Loucy (cell line): ENCODE results near the gene SNX27.
A peak's percentile ranks its signal among the peaks of the same experiment; 100 is the strongest.

Source experiments
- H2AFZ ChIP-seq: fragments of 200-600 bp; sonication (generic); 2 replicates; pipeline ENCODE4 v1.6.0; 2016; ENCODE audit warnings: antibody characterized with exemption, mild to moderate bottlenecking, low read length, moderate library complexity
- H3F3A ChIP-seq: fragments of 200-600 bp; 2 replicates; pipeline ENCODE4 v1.6.0; 2016; ENCODE audit warnings: antibody characterized with exemption, low read depth, mild to moderate bottlenecking
- H3K27me3 ChIP-seq: fragments of 200-600 bp; sonication (generic); 2 replicates; pipeline ENCODE4 v1.6.1; 2014; ENCODE audit warnings: low read length, mild to moderate bottlenecking; ENCODE audit not compliant: insufficient read depth, poor library complexity, severe bottlenecking
- H3K36me3 ChIP-seq: fragments of 200-600 bp; sonication (generic); 2 replicates; pipeline ENCODE4 v1.6.1; 2016; ENCODE audit warnings: low read length; ENCODE audit not compliant: insufficient read depth
- H3K4me1 ChIP-seq: fragments of 200-600 bp; sonication (generic); 2 replicates; pipeline ENCODE4 v1.5.1; 2014; ENCODE audit warnings: low read length, mild to moderate bottlenecking; ENCODE audit not compliant: insufficient read depth, poor library complexity, severe bottlenecking
- H3K4me2 ChIP-seq: fragments of 200-600 bp; sonication (generic); 2 replicates; pipeline ENCODE4 v1.6.0; 2014; ENCODE audit warnings: antibody characterized with exemption, low read length, low read depth, mild to moderate bottlenecking; ENCODE audit not compliant: poor library complexity, severe bottlenecking
- H3K4me3 ChIP-seq: fragments of 200-600 bp; sonication (generic); 2 replicates; pipeline ENCODE4 v1.5.1; 2014; ENCODE audit warnings: low read length, mild to moderate bottlenecking, mixed read lengths; ENCODE audit not compliant: poor library complexity, severe bottlenecking
- H3K79me2 ChIP-seq: fragments of 200-600 bp; sonication (generic); 2 replicates; pipeline ENCODE4 v1.6.1; 2014; ENCODE audit warnings: low read length; ENCODE audit not compliant: insufficient read depth
- H3K9ac ChIP-seq: fragments of 200-600 bp; sonication (generic); 2 replicates; pipeline ENCODE4 v1.6.0; 2014; ENCODE audit warnings: mild to moderate bottlenecking, low read depth, low read length, moderate library complexity; ENCODE audit not compliant: poor library complexity, severe bottlenecking
- H3K9me2 ChIP-seq: fragments of 200-600 bp; sonication (generic); replicated peaks from 2 replicates; pipeline ENCODE4 v1.6.1; 2016; ENCODE audit warnings: low read depth, low read length, mixed read lengths
- H3K9me3 ChIP-seq: fragments of 200-600 bp; sonication (generic); 2 replicates; pipeline ENCODE4 v1.6.1; 2014; ENCODE audit warnings: mild to moderate bottlenecking, antibody characterized with exemption, low read length, low read depth; ENCODE audit not compliant: insufficient read depth
- H4K20me1 ChIP-seq: fragments of 200-600 bp; sonication (generic); 2 replicates; pipeline ENCODE4 v1.6.0; 2014; ENCODE audit warnings: antibody characterized with exemption, low read length, mild to moderate bottlenecking; ENCODE audit not compliant: insufficient read depth, poor library complexity, severe bottlenecking
- EZH2phosphoT487 ChIP-seq: fragments of 200-600 bp; IDR thresholded peaks from 2 replicates; pipeline ENCODE4 v1.6.1; 2018; ENCODE audit warnings: antibody characterized with exemption, mild to moderate bottlenecking, moderate library complexity, borderline replicate concordance
- TF ChIP-seq, protein P1 (sequence below): fragments of 200-600 bp; sonication (generic); conservative IDR thresholded peaks from 2 replicates; pipeline ENCODE4 v1.5.1; 2014; ENCODE audit warnings: mild to moderate bottlenecking, antibody characterized with exemption, low read length

Gene SNX27

GRCh38 chr1:151702936-151703335 is 91.1 kb downstream of the SNX27 start:
- Histone ChIP-seq H3K27me3 (no peaks in the 10 kb centered on the region), H3K4me3 (peak overlapping the region; percentile 61), H3K79me2 (no peaks in the 10 kb centered on the region), H2AFZ (no peak overlapping the region), H3K9me3 (no peaks in the 10 kb centered on the region), H3K9ac (peak overlapping the region; percentile 59), H3K9me2 (no peaks in the 10 kb centered on the region), H3K4me2 (peak overlapping the region; percentile 84), H4K20me1 (no peaks in the 10 kb centered on the region), H3K36me3 (peaks cover 12% of the 10 kb centered on the region; the same call in 1 of the 2 replicates), H3F3A (no peaks in the 10 kb centered on the region), H3K4me1 (peaks cover 37% of the 10 kb centered on the region)
- TF ChIP-seq EZH2phosphoT487, result no peak
- TF ChIP-seq, protein P1, sequence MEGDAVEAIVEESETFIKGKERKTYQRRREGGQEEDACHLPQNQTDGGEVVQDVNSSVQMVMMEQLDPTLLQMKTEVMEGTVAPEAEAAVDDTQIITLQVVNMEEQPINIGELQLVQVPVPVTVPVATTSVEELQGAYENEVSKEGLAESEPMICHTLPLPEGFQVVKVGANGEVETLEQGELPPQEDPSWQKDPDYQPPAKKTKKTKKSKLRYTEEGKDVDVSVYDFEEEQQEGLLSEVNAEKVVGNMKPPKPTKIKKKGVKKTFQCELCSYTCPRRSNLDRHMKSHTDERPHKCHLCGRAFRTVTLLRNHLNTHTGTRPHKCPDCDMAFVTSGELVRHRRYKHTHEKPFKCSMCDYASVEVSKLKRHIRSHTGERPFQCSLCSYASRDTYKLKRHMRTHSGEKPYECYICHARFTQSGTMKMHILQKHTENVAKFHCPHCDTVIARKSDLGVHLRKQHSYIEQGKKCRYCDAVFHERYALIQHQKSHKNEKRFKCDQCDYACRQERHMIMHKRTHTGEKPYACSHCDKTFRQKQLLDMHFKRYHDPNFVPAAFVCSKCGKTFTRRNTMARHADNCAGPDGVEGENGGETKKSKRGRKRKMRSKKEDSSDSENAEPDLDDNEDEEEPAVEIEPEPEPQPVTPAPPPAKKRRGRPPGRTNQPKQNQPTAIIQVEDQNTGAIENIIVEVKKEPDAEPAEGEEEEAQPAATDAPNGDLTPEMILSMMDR, result no peak

GRCh38 chr1:151703813-151704212 is 92.0 kb downstream of the SNX27 start:
- peak overlapping the region; percentile 59 for H3K9ac ChIP-seq
- no peaks in the 10 kb centered on the region for H3K79me2 ChIP-seq
- TF ChIP-seq EZH2phosphoT487, result no peak
- TF ChIP-seq, protein P1, result no peak
- no peaks in the 10 kb centered on the region for H3K9me2 ChIP-seq
- no peaks in the 10 kb centered on the region for H4K20me1 ChIP-seq
- H3K4me2 ChIP-seq, result peak overlapping the region; percentile 84
- peak overlapping the region; percentile 61 for H3K4me3 ChIP-seq
- H2AFZ ChIP-seq, result no peak overlapping the region
- peaks cover 37% of the 10 kb centered on the region for H3K4me1 ChIP-seq
- H3F3A ChIP-seq, result no peaks in the 10 kb centered on the region
- peaks cover 7% of the 10 kb centered on the region; the same call in 1 of the 2 replicates for H3K36me3 ChIP-seq
- H3K9me3 ChIP-seq, result no peaks in the 10 kb centered on the region
- H3K27me3 ChIP-seq, result no peaks in the 10 kb centered on the region

- Histone ChIP-seq H3K36me3 (peaks cover 3% of the 10 kb centered on the region; the same call in 1 of the 2 replicates), H3K79me2 (no peaks in the 10 kb centered on the region), H3K27me3 (no peaks in the 10 kb centered on the region), H3K9ac (peak overlapping the region; percentile 59), H2AFZ (no peak overlapping the region), H3K9me2 (no peaks in the 10 kb centered on the region), H3K4me3 (peak overlapping the region; percentile 61), H4K20me1 (no peaks in the 10 kb centered on the region), H3K4me2 (peak overlapping the region; percentile 84), H3K4me1 (peaks cover 37% of the 10 kb centered on the region), H3F3A (no peaks in the 10 kb centered on the region), H3K9me3 (no peaks in the 10 kb centered on the region)
- TF ChIP-seq EZH2phosphoT487, result no peak
- TF ChIP-seq, protein P1, result no peak
These were observed 92.4 kb downstream of the SNX27 start for GRCh38 chr1:151704246-151704645.
